Activated CD4-positive, alpha-beta T cell treated with anti-CD3 and anti-CD28 coated beads, Interleukin-2, amount 10 ng/mL, durations not matched to agents 7 days and 5 days (primary cell): Measurements from ENCODE around the gene PCDH15. TPM values are rescaled to one million over a fixed set of nuclear protein-coding genes. Genes with fewer than 3 reads are reported as not detected.

Experiments used
- CTCF ChIA-PET: fragments of 350-600 bp; sonication (Branson Sonifier 250); formaldehyde crosslinking; loops from one replicate; lab custom pipeline; 2021; ENCODE audit warnings: antibody characterized with exemption; lab: Charles Lee
- POLR2A ChIA-PET: fragments of 350-600 bp; sonication (Branson Sonifier 250); formaldehyde crosslinking; loops from one replicate; lab custom pipeline; 2021; ENCODE audit warnings: antibody characterized with exemption; lab: Charles Lee
- DNase-seq: peaks from one replicate; pipeline ENCODE4 v3.0.0-alpha.2; 2020
- H3K27ac Mint-ChIP-seq: one replicate; pipeline ENCODE4 v1.8.0; 2021; ENCODE audit warnings: mild to moderate bottlenecking, moderate library complexity, mixed read lengths
- H3K27me3 Mint-ChIP-seq: one replicate; pipeline ENCODE4 v1.8.0; 2021; ENCODE audit warnings: mixed read lengths
- H3K36me3 Mint-ChIP-seq: one replicate; pipeline ENCODE4 v1.8.0; 2021; ENCODE audit warnings: low read depth, mixed read lengths
- H3K4me1 Mint-ChIP-seq: one replicate; pipeline ENCODE4 v1.8.0; 2021; ENCODE audit warnings: mixed read lengths
- H3K4me3 Mint-ChIP-seq: one replicate; pipeline ENCODE4 v1.8.0; 2021; ENCODE audit warnings: mild to moderate bottlenecking, moderate library complexity, mixed read lengths
- H3K9me3 Mint-ChIP-seq: one replicate; pipeline ENCODE4 v1.8.0; 2021; ENCODE audit warnings: mixed read lengths
- total RNA-seq, 2 experiments: library from RNA; stranded (reverse); gene quantifications; one replicate each; pipeline ENCODE4 v1.2.3, GENCODE V29; 2021

PCDH15 gene
- total RNA-seq, 2 experiments from 2014 or later: not detected

DNA sequence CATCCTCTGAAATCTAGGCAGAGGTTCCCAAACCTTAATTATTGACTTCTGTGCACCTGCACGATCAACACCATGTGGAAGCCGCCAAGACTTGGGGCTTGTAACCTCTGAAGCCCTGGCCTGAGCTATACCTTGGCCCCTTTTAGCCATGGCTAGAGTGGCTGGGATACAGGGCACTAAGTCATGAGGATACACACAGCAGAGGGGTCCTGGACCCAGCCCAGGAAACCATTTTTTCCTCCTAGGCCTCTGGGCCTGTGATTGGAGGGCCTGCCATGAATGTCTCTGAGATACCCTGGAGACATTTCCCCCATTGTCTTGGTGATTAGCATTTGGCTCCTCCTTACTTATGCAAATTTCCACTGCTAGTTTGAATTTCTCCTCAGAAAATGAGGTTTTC, 743.7 kb downstream of the PCDH15 start:
- H3K27ac Mint-ChIP-seq: no peak overlapping the region
- no peak overlapping the region for H3K4me3 Mint-ChIP-seq
- POLR2A ChIA-PET: no interaction called here
- CTCF ChIA-PET: no interaction called here
- peaks cover 7% of the 10 kb centered on the region for H3K9me3 Mint-ChIP-seq
- no peaks in the 10 kb centered on the region for H3K4me1 Mint-ChIP-seq
- H3K36me3 Mint-ChIP-seq: no peaks in the 10 kb centered on the region
- no peak for DNase-seq
- no peaks in the 10 kb centered on the region for H3K27me3 Mint-ChIP-seq

DNA sequence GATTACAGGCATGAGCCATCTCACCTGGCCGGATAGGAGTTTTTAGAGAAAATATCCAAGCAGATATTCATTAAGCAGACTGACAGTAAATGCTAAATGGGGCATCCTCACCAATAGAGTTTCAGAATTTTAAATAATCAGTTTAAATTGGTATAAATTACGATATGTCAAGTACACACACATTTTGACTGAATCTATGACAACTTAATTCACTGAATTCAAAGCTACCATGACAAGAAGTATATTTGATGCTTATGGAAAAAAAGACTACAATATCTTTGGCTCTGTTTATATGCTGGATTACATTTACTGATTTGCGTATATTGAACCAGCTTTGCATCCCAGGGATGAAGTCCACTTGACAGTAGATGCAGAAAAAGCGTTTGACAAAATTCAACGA, 774.7 kb downstream of the PCDH15 start:
- ChIA-PET CTCF (no interaction called here), POLR2A (no interaction called here)
- Mint-ChIP-seq H3K9me3 (no peaks in the 10 kb centered on the region), H3K27me3 (no peaks in the 10 kb centered on the region), H3K36me3 (no peaks in the 10 kb centered on the region), H3K4me3 (no peak overlapping the region), H3K27ac (no peak overlapping the region), H3K4me1 (no peaks in the 10 kb centered on the region)
- DNase-seq: no peak

DNA sequence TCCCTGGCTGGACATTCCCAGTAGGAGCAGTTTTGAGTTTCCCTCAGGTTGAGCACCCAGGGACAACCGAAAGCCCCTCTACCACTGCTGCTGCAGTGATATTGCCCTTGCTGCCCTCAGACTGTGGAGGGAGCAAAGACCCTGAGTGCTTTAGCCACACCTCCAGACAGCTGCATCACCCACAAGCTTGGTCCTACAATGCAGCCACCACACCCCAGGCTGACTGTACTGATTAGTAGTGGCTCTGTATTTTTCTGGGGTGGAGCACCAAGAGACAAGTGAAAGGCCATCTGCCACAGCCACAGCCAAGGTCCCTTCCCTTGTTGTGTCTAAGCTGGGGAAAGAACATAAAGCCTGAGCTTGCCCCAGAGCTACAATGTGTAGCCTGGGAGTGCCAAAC, 789.9 kb downstream of the PCDH15 start:
- H3K4me3 Mint-ChIP-seq: no peak overlapping the region
- H3K9me3 Mint-ChIP-seq: no peaks in the 10 kb centered on the region
- CTCF ChIA-PET: no interaction called here
- H3K4me1 Mint-ChIP-seq: no peaks in the 10 kb centered on the region
- H3K27me3 Mint-ChIP-seq: no peaks in the 10 kb centered on the region
- H3K27ac Mint-ChIP-seq: no peak overlapping the region
- POLR2A ChIA-PET: no interaction called here
- no peak for DNase-seq
- no peaks in the 10 kb centered on the region for H3K36me3 Mint-ChIP-seq

DNA sequence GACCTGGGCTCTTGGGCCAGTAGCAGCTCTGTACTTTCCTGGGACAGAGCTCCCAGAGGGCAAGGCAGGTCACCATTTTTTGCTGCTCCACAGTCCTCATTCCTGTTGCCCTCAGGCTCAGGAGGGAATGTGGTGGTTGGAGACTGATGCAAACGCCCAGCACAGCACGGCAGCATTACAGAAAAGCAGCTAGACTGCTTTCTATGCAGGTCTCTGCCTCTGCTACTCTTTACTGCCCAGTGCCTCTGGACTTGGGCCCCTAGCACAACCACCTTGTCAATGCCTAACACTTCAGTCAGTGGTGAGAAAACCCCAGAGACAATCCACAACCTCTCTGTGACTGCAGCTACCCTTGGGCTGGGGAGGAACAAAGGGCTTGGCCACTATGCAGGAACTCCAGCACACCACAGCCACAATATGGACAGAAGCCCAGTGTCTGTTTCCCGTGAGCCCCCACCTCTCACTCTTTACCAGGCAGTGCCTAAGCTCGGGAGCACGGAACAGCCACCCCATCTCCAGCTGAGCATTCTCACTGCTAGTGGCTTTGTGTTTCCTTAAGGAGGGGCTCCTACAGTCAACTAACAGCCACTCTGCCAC, 790.6 kb downstream of the PCDH15 start:
- Mint-ChIP-seq H3K4me3 (no peak overlapping the region), H3K9me3 (peaks cover 2% of the 10 kb centered on the region), H3K4me1 (no peaks in the 10 kb centered on the region), H3K27ac (no peak overlapping the region), H3K36me3 (no peaks in the 10 kb centered on the region), H3K27me3 (no peaks in the 10 kb centered on the region)
- CTCF ChIA-PET: no interaction called here
- POLR2A ChIA-PET: no interaction called here
- no peak for DNase-seq

DNA sequence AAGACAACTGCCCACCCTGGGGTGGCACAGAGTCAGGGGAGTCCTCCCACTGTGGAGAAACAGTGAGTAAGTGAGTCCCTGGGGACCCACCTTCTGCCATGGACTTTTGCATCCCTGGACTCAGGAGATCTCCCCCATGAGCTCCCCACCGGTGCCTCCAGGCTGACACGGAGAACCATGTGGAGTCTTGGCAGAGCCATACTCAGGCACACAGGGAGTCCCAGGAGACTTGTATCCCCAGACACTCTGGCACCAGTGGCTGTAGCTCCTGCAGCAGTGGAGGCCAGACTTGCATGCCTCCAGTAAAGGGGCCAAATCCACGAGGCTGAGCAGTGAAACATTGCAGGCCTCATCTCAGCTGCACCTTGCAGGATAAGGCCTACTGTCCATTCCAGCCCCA, 791.4 kb downstream of the PCDH15 start:
- POLR2A ChIA-PET: no interaction called here
- DNase-seq: no peak
- Mint-ChIP-seq H3K4me3 (no peak overlapping the region), H3K4me1 (no peaks in the 10 kb centered on the region), H3K36me3 (no peaks in the 10 kb centered on the region), H3K27ac (no peak overlapping the region), H3K9me3 (peaks cover 2% of the 10 kb centered on the region), H3K27me3 (no peaks in the 10 kb centered on the region)
- CTCF ChIA-PET: no interaction called here

DNA sequence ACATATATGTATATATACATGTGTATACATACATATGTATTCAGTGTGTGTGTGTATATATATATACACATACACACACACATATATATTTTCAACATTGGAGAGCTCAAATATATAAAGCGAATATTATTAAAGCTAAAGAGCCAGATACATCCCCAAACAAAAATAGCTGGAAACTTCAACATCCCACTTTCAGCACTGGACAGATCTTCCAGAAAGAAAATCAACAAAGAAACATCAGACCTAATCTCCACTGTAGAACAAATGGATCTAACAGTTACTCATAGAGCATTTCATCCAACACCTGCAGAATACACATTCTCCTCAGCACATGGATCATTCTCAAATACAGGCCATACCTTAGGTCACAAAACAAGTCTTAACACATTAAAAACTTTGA, 799.0 kb downstream of the PCDH15 start:
- DNase-seq: no peak
- H3K4me1 Mint-ChIP-seq: no peaks in the 10 kb centered on the region
- no peaks in the 10 kb centered on the region for H3K27me3 Mint-ChIP-seq
- POLR2A ChIA-PET: no interaction called here
- H3K9me3 Mint-ChIP-seq: peaks cover 4% of the 10 kb centered on the region
- CTCF ChIA-PET: no interaction called here
- H3K27ac Mint-ChIP-seq: no peak overlapping the region
- H3K36me3 Mint-ChIP-seq: no peaks in the 10 kb centered on the region
- H3K4me3 Mint-ChIP-seq: no peak overlapping the region

DNA sequence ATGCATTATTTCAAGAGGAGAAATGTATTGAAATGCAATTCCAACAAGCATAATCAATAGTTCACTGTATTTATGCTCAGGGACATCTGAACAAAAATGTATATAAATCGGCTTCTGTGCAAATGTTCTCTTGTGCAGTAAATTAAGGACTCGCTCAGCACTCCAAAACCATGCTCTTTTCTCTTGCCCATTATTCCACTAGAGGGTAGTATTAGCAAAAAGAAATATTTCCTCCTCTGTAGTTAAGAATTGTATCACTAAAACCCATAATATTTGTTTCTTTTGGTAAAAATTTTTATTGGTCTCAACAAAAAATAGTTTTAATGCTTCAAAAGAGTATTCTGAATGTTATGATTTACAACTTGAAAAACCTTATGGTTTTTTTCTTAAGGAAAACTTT, 803.1 kb downstream of the PCDH15 start:
- ChIA-PET CTCF (no interaction called here), POLR2A (no interaction called here)
- no peaks in the 10 kb centered on the region for H3K27me3 Mint-ChIP-seq
- no peaks in the 10 kb centered on the region for H3K9me3 Mint-ChIP-seq
- H3K36me3 Mint-ChIP-seq: no peaks in the 10 kb centered on the region
- DNase-seq: no peak
- H3K4me1 Mint-ChIP-seq: no peaks in the 10 kb centered on the region
- no peak overlapping the region for H3K27ac Mint-ChIP-seq
- no peak overlapping the region for H3K4me3 Mint-ChIP-seq

DNA sequence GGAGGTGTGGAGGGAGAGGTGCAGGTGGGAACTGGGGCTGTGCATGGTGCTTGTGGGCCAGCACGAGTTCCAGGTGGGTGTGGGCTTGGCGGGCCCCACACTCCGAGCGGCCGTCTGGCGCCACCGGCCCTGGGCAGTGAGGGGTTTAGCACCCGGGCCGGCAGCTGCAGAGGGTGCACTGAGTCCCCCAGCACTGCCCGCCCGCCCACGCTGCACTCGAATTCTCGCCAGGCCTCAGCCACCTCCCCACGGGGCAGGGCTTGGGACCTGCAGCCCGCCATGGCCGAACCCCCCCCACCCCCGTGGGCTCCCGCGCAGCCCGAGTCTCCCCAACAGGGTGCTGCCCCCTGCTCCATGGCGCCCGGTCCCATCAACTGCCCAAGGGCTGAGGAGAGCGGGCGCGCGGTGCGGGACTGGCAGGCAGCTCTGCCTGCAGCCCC, 810.2 kb downstream of the PCDH15 start:
- peaks cover 3% of the 10 kb centered on the region for H3K9me3 Mint-ChIP-seq
- no peak overlapping the region for H3K4me3 Mint-ChIP-seq
- no peaks in the 10 kb centered on the region for H3K4me1 Mint-ChIP-seq
- no peak overlapping the region for H3K27ac Mint-ChIP-seq
- CTCF ChIA-PET: no interaction called here
- POLR2A ChIA-PET: no interaction called here
- H3K27me3 Mint-ChIP-seq: no peaks in the 10 kb centered on the region
- H3K36me3 Mint-ChIP-seq: no peaks in the 10 kb centered on the region
- DNase-seq: no peak

DNA sequence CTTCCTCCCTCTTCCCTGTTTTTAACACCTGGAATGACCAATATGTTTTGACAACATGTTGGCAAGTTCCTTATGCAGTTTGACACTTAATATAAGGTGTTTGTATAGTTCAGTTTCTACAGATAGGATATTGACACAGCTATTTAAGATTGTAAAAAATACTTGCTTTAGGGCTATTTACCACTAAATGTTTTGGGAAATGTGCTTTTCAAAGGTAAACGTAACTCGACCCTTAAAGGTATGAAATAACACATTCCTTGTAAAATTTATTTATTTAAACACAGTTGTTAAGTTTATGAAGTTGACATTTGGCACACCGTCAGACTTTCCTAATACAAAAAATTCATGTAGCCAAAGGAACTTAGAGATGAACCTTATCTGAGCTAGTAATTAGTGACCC, 817.6 kb downstream of the PCDH15 start:
- H3K27me3 Mint-ChIP-seq: no peaks in the 10 kb centered on the region
- ChIA-PET CTCF (no interaction called here), POLR2A (no interaction called here)
- H3K36me3 Mint-ChIP-seq: no peaks in the 10 kb centered on the region
- no peaks in the 10 kb centered on the region for H3K4me1 Mint-ChIP-seq
- DNase-seq: no peak
- no peaks in the 10 kb centered on the region for H3K9me3 Mint-ChIP-seq
- no peak overlapping the region for H3K4me3 Mint-ChIP-seq
- no peak overlapping the region for H3K27ac Mint-ChIP-seq

DNA sequence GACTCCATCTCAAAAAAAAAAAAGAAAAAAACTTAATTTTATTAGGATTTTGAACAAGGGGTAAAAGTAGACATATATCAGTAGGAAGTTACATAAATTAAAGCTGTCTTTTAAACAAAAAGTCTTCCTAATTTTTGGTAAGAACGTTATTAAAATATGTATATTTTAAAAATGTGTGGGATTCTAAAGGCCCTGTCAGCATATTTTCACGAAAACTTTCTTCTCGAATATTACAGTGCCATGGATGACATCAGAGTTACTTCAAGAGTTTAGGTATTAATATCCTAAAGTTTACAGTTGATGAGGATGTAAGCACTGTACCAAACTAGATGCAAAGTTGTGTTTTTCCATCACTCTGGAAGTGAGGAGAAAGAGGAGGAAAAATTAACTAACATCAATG, 820.8 kb downstream of the PCDH15 start:
- peaks cover 6% of the 10 kb centered on the region for H3K9me3 Mint-ChIP-seq
- no peaks in the 10 kb centered on the region for H3K36me3 Mint-ChIP-seq
- H3K4me3 Mint-ChIP-seq: no peak overlapping the region
- ChIA-PET POLR2A (no interaction called here), CTCF (no interaction called here)
- no peak for DNase-seq
- no peaks in the 10 kb centered on the region for H3K4me1 Mint-ChIP-seq
- H3K27ac Mint-ChIP-seq: no peak overlapping the region
- H3K27me3 Mint-ChIP-seq: no peaks in the 10 kb centered on the region

DNA sequence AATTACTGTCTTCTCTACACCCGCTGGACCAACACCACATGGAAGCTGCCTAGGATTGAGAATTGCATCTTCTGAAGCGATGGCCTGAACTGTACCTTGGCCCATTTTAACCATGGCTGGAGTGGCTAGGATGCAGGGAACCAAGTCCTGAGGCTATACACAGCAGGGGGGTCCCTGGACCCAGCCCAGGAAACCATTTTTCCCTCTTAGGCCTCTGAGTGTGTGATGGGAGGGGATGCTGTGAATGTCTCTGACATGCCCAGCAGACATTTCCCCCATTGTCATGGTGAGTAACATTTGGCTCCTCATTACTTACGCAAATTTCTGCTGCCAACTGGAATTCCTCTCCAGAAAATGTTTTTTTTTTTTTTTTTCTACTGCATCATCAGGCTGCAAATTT, 822.7 kb downstream of the PCDH15 start:
- H3K36me3 Mint-ChIP-seq: no peaks in the 10 kb centered on the region
- ChIA-PET CTCF (no interaction called here), POLR2A (no interaction called here)
- no peak overlapping the region for H3K4me3 Mint-ChIP-seq
- H3K9me3 Mint-ChIP-seq: peaks cover 6% of the 10 kb centered on the region
- H3K4me1 Mint-ChIP-seq: no peaks in the 10 kb centered on the region
- H3K27me3 Mint-ChIP-seq: no peaks in the 10 kb centered on the region
- no peak for DNase-seq
- no peak overlapping the region for H3K27ac Mint-ChIP-seq

DNA sequence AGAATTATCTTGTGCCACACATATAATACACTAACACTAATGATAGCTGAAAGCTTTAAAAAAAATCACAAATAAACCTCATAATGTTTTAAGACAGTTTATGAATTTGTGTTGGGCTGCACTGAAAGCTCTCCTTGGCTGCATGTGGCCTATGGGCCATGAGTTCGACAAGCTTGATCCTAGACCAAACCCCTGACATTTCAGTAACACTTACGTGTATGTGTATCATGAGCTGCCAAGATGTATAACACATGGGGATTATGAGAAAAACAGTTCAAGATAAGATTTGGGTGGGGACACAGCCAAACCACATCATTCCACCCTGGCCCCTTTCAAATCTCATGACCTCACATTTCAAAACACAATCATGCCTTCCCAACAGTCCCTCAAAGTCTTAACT, 823.8 kb downstream of the PCDH15 start:
- DNase-seq: no peak
- Mint-ChIP-seq H3K36me3 (no peaks in the 10 kb centered on the region), H3K27me3 (no peaks in the 10 kb centered on the region), H3K4me1 (no peaks in the 10 kb centered on the region), H3K9me3 (peaks cover 6% of the 10 kb centered on the region), H3K27ac (no peak overlapping the region), H3K4me3 (no peak overlapping the region)
- ChIA-PET CTCF (no interaction called here), POLR2A (no interaction called here)

DNA sequence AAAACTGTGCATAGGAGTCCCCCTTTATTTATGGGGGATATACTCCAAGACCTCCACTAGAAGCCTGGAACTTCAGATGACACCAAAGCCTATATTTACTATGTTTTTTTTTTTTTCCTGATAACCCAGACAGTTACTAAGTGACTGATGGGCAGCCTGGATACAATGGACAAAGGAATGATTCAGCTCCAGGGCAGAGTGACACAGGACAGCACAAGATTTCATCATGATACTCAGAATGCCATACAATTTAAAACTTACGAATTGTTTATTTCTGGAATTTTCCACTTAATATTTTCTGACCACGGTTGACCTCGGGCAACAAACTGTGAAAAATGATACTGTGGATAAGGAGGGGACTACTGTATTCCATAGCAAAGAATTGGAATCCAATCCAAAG, 843.6 kb downstream of the PCDH15 start:
- H3K4me3 Mint-ChIP-seq: no peak overlapping the region
- H3K27ac Mint-ChIP-seq: no peak overlapping the region
- ChIA-PET CTCF (no interaction called here), POLR2A (no interaction called here)
- H3K27me3 Mint-ChIP-seq: no peaks in the 10 kb centered on the region
- H3K9me3 Mint-ChIP-seq: no peaks in the 10 kb centered on the region
- no peak for DNase-seq
- H3K4me1 Mint-ChIP-seq: no peaks in the 10 kb centered on the region
- no peaks in the 10 kb centered on the region for H3K36me3 Mint-ChIP-seq

DNA sequence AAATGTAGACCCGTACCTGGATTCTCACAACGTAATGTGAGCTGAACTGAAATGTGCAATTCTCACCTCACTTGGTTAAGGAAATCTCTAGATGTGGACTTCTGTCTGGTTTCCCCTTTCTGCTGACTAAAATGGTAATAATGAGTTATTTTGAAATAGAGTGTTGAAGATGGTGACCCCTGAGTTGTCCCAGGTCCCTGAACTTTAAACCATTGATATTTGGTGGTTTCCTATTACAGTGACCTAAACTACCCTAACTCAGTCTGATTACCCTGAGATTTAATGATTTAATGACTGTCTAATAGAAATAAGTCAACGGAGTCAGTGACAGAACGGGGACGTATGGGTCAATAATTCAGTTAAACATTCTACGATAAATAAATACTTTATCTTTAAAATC, 845.9 kb downstream of the PCDH15 start:
- no peaks in the 10 kb centered on the region for H3K4me1 Mint-ChIP-seq
- no peak for DNase-seq
- ChIA-PET CTCF (no interaction called here), POLR2A (no interaction called here)
- H3K27me3 Mint-ChIP-seq: no peaks in the 10 kb centered on the region
- H3K9me3 Mint-ChIP-seq: no peaks in the 10 kb centered on the region
- H3K4me3 Mint-ChIP-seq: no peak overlapping the region
- H3K27ac Mint-ChIP-seq: no peak overlapping the region
- no peaks in the 10 kb centered on the region for H3K36me3 Mint-ChIP-seq
